WERI-Rb-1 (cell line): Measurements from ENCODE around the gene ATP5PO.
A peak's percentile ranks its signal among the peaks of the same experiment; 100 is the strongest.

ENCODE experiments used
- DNase-seq: peaks from one replicate; pipeline ENCODE4 v3.0.0-alpha.2; 2020
- H3K27ac ChIP-seq: fragments of 250-450 bp; sonication (Bioruptor Pico); 2 replicates; pipeline ENCODE4 v1.5.1; 2020; ENCODE audit warnings: mild to moderate bottlenecking, moderate library complexity
- H3K27me3 ChIP-seq: fragments of 250-450 bp; sonication (Bioruptor Pico); 2 replicates; pipeline ENCODE4 v1.5.1; 2021; ENCODE audit warnings: mild to moderate bottlenecking, low read depth, moderate library complexity; ENCODE audit not compliant: insufficient read depth, severe bottlenecking
- H3K36me3 ChIP-seq: fragments of 250-450 bp; sonication (Bioruptor Pico); 2 replicates; pipeline ENCODE4 v1.5.1; 2020; ENCODE audit warnings: mild to moderate bottlenecking, moderate library complexity
- H3K4me3 ChIP-seq: 2 replicates; pipeline ENCODE4 v1.5.1; 2011; ENCODE audit warnings: low read depth, mild to moderate bottlenecking, control low read depth, low read length
- H3K9me3 ChIP-seq: fragments of 250-450 bp; sonication (Bioruptor Pico); 2 replicates; pipeline ENCODE4 v1.5.1; 2021; ENCODE audit warnings: mild to moderate bottlenecking, moderate library complexity; ENCODE audit not compliant: severe bottlenecking
- TF ChIP-seq, protein P1 (sequence below): IDR thresholded peaks from 2 replicates; pipeline ENCODE4 v1.5.1; 2011; ENCODE audit warnings: low read depth, mild to moderate bottlenecking, control low read depth, inconsistent platforms, low read length

Gene ATP5PO

GRCh38 chr21:33855190-33855589 is 60.4 kb downstream of the ATP5PO start:
- H3K27me3 ChIP-seq, result no peaks in the 10 kb centered on the region
- H3K9me3 ChIP-seq, result no peaks in the 10 kb centered on the region
- no peaks in the 10 kb centered on the region for H3K36me3 ChIP-seq
- no peak overlapping the region for H3K27ac ChIP-seq
- no peak overlapping the region for H3K4me3 ChIP-seq
- no peak for DNase-seq
- TF ChIP-seq, protein P1, sequence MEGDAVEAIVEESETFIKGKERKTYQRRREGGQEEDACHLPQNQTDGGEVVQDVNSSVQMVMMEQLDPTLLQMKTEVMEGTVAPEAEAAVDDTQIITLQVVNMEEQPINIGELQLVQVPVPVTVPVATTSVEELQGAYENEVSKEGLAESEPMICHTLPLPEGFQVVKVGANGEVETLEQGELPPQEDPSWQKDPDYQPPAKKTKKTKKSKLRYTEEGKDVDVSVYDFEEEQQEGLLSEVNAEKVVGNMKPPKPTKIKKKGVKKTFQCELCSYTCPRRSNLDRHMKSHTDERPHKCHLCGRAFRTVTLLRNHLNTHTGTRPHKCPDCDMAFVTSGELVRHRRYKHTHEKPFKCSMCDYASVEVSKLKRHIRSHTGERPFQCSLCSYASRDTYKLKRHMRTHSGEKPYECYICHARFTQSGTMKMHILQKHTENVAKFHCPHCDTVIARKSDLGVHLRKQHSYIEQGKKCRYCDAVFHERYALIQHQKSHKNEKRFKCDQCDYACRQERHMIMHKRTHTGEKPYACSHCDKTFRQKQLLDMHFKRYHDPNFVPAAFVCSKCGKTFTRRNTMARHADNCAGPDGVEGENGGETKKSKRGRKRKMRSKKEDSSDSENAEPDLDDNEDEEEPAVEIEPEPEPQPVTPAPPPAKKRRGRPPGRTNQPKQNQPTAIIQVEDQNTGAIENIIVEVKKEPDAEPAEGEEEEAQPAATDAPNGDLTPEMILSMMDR, result peak; percentile 36

DNA sequence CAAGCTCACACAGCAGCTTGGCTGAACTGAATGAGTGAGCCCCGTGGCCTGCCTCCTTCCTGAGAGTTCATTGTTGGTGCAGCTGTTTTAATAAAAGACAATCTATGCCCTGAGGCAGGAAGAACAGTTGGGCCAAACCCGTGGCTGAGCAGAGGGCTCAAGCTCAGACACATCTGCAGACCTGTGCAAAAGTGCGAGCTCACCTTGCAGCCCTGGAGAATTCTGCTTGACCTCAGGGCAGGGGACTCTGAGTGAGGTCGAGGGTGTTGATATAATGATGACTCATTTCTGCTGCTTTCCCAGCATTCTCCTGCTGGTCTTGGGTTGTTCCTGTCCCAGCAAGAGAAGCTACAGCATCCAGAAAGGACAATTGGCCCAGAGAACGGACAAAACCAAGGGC is 61.0 kb downstream of the ATP5PO start:
- no peaks in the 10 kb centered on the region for H3K9me3 ChIP-seq
- DNase-seq, result no peak
- H3K4me3 ChIP-seq, result no peak overlapping the region
- H3K27me3 ChIP-seq, result no peaks in the 10 kb centered on the region
- H3K36me3 ChIP-seq, result no peaks in the 10 kb centered on the region
- TF ChIP-seq, protein P1, result no peak
- no peak overlapping the region for H3K27ac ChIP-seq
